T-cell (primary cell): ENCODE data around the gene TECR. TPM values are rescaled to one million over a fixed set of nuclear protein-coding genes. Genes with fewer than 3 reads are reported as not detected.
A peak's percentile ranks its signal among the peaks of the same experiment; 100 is the strongest.
"Not testable (repeated sequence)": the region's sequence is repeated elsewhere in the genome, so short reads cannot be mapped to it uniquely, and the experiment has no call there.

ENCODE experiments used
- ATAC-seq, 4 experiments: fragments of 200-7000 bp in 3 of 4; fragments of 150-1000 bp in 1 of 4; cut with Tn5 transposase; replicated peaks in 1 of 4; 1 replicate in 3 of 4; 2 replicates in 1 of 4; pipeline ENCODE4 v1.10.0; 2021; ENCODE audit warnings: moderate library complexity in 3 of 4, mild to moderate bottlenecking in 2 of 4, moderate number of reproducible peaks in 1 of 4
- CTCF ChIA-PET, 2 donors: fragments of 300-600 bp; sonication (Branson Sonifier 250); formaldehyde crosslinking; loops; one replicate each; lab custom pipeline; 2022; ENCODE audit warnings: antibody characterized with exemption in 2 of 2; lab: Charles Lee
- POLR2A ChIA-PET, 2 donors: fragments of 300-600 bp; sonication (Branson Sonifier 250); formaldehyde crosslinking; loops; one replicate each; lab custom pipeline; 2022; ENCODE audit warnings: antibody characterized with exemption in 2 of 2; lab: Charles Lee
- DNase-seq, 35 experiments: peaks; one replicate each; pipeline versions ENCODE4 v3.0.0 to v3.0.0-alpha.2; 2013 to 2023
- H3K27ac ChIP-seq: one replicate; pipeline ENCODE4 v1.5.1; 2013; ENCODE audit warnings: low read length
- H3K27me3 ChIP-seq, 2 experiments: replicated peaks in 1 of 2; 1 replicate in 1 of 2; 2 replicates in 1 of 2; pipeline versions ENCODE4 v1.6.1 to v1.7.0; 2013; ENCODE audit warnings: low read length in 1 of 2, mixed read lengths in 1 of 2; ENCODE audit not compliant: control insufficient read depth in 2 of 2, insufficient read depth in 2 of 2; ENCODE audit errors: extremely low read depth in 1 of 2
- H3K36me3 ChIP-seq, 2 donors: 1 replicate in 1 of 2; 2 replicates in 1 of 2; pipeline versions ENCODE4 v1.6.1 to v1.7.0; 2013; ENCODE audit warnings: low read length in 1 of 2; ENCODE audit not compliant: control insufficient read depth in 2 of 2, insufficient read depth in 1 of 2; ENCODE audit errors: extremely low read depth in 1 of 2
- H3K4me1 ChIP-seq, 2 experiments: 1 replicate in 1 of 2; 2 replicates in 1 of 2; pipeline versions ENCODE4 v1.6.1 to v1.7.0; 2013; ENCODE audit warnings: low read length in 2 of 2, mixed read lengths in 1 of 2; ENCODE audit not compliant: insufficient read depth in 2 of 2, control insufficient read depth in 1 of 2; ENCODE audit errors: extremely low read depth in 1 of 2
- H3K4me3 ChIP-seq, 2 donors: 1 replicate in 1 of 2; 2 replicates in 1 of 2; pipeline versions ENCODE4 v1.5.1 to v1.7.0; 2013; ENCODE audit warnings: mild to moderate bottlenecking in 2 of 2, low read length in 1 of 2, moderate library complexity in 1 of 2; ENCODE audit not compliant: control insufficient read depth in 1 of 2; ENCODE audit errors: extremely low read depth in 1 of 2
- H3K9me3 ChIP-seq: 2 replicates; pipeline ENCODE4 v1.7.0; 2013
- H3K27ac Mint-ChIP-seq, 2 donors: one replicate each; pipeline ENCODE4 v1.8.0; 2020 to 2021; ENCODE audit warnings: mild to moderate bottlenecking in 2 of 2, mixed read lengths in 2 of 2
- H3K27me3 Mint-ChIP-seq, 2 donors: one replicate each; pipeline ENCODE4 v1.8.0; 2021 to 2022; ENCODE audit warnings: mixed read lengths in 2 of 2
- H3K36me3 Mint-ChIP-seq: one replicate; pipeline ENCODE4 v1.8.0; 2021; ENCODE audit warnings: mixed read lengths
- H3K4me1 Mint-ChIP-seq, 3 donors: one replicate each; pipeline ENCODE4 v1.8.0; 2020 to 2022; ENCODE audit warnings: mixed read lengths in 3 of 3, mild to moderate bottlenecking in 1 of 3
- H3K4me3 Mint-ChIP-seq, 3 donors: one replicate each; pipeline ENCODE4 v1.8.0; 2020 to 2022; ENCODE audit warnings: mild to moderate bottlenecking in 3 of 3, mixed read lengths in 3 of 3, moderate library complexity in 3 of 3
- H3K9me3 Mint-ChIP-seq, 3 donors: one replicate each; pipeline ENCODE4 v1.8.0; 2020 to 2022; ENCODE audit warnings: mixed read lengths in 3 of 3
- WGBS: methylation state at CpG from one replicate; pipeline ENCODE4 v1.1.5; 2013; ENCODE audit warnings: missing lambda C conversion rate; ENCODE audit not compliant: insufficient coverage; 5-methylcytosine and 5-hydroxymethylcytosine counted together
- total RNA-seq, 35 experiments: library from RNA in 6 of 35; stranded (reverse) in 6 of 35; fragments of 120-200 nt in 1 of 35; gene quantifications; one replicate each; pipeline versions ENCODE4 v1.2.1 to v1.2.4 and lab custom pipeline; 2013 to 2026

TECR gene
- total RNA-seq, 5 donors from 2014 or later (not counting 1 experiment from before 2014, with no cell fraction given), result 137 to 207 (median 171) TPM

GRCh38 chr19:14544977-14545715, 15.8 kb downstream of the TECR start:
- Histone ChIP-seq H3K36me3 (peaks cover 0 to 20% of the 10 kb centered on the region in 2 donors), H3K27me3 (no peaks in the 10 kb centered on the region), H3K27ac (no peak overlapping the region), H3K4me3 (no peak overlapping the region), H3K4me1 (peaks cover 4 to 11% of the 10 kb centered on the region in 2 experiments), H3K9me3 (no peaks in the 10 kb centered on the region)
- peaks cover 12% of the 10 kb centered on the region for H3K36me3 Mint-ChIP-seq
- ATAC-seq (no peak), DNase-seq (no peak)
- POLR2A ChIA-PET, result interaction anchor here in 1 of 2 donors (0.5 kb wide), 1 partner anchor 321 kb away, joined by 5 read pairs; no protein-coding TSS in a partner anchor
- peaks cover 21 to 30% (median 29%) of the 10 kb centered on the region in 3 donors for H3K4me1 Mint-ChIP-seq
- peak overlapping the region in 1 of 2 donors; percentile 34 for H3K27ac Mint-ChIP-seq
- H3K4me3 Mint-ChIP-seq, result no peak overlapping the region
- H3K9me3 Mint-ChIP-seq, result no peaks in the 10 kb centered on the region
- 92% methylated on average over 14 of the region's 21 CpGs for WGBS
- CTCF ChIA-PET, result interaction anchor here in 1 of 2 donors (0.5 kb wide), 1 partner anchor 10 kb away, joined by 8 read pairs; no protein-coding TSS in a partner anchor
- H3K27me3 Mint-ChIP-seq, result no peaks in the 10 kb centered on the region

GRCh38 chr19:14545716-14546082, 16.3 kb downstream of the TECR start:
- ChIA-PET POLR2A (interaction anchor here in 1 of 2 donors (0.7 kb wide), 1 partner anchor 8 kb away, joined by 3 read pairs; no protein-coding TSS in a partner anchor), CTCF (no interaction called here)
- peaks cover 26 to 35% (median 33%) of the 10 kb centered on the region in 3 donors for H3K4me1 Mint-ChIP-seq
- peaks cover 12% of the 10 kb centered on the region for H3K36me3 Mint-ChIP-seq
- no peak for DNase-seq
- H3K9me3 ChIP-seq, result no peaks in the 10 kb centered on the region
- H3K4me3 Mint-ChIP-seq, result no peak overlapping the region
- H3K4me1 ChIP-seq, result peaks cover 7 to 16% of the 10 kb centered on the region in 2 experiments
- no peak overlapping the region for H3K4me3 ChIP-seq
- H3K36me3 ChIP-seq, result peaks cover 3 to 26% of the 10 kb centered on the region in 2 donors
- H3K27me3 ChIP-seq, result no peaks in the 10 kb centered on the region
- H3K27me3 Mint-ChIP-seq, result no peaks in the 10 kb centered on the region
- H3K27ac Mint-ChIP-seq, result no peak overlapping the region
- no peak overlapping the region for H3K27ac ChIP-seq
- no peak for ATAC-seq
- no peaks in the 10 kb centered on the region for H3K9me3 Mint-ChIP-seq
- 91% methylated on average over 9 of the region's 9 CpGs for WGBS

GRCh38 chr19:14550201-14550754, 20.9 kb downstream of the TECR start:
- ChIA-PET CTCF (interaction anchor here (0.6 to 1.7 kb wide), 4 partner anchors 18 to 71 kb away, joined by 4 to 22 read pairs (median 8); no protein-coding TSS in a partner anchor), POLR2A (interaction anchor here in 1 of 2 donors (0.6 to 1.8 kb wide), 2 partner anchors 32 to 46 kb away, joined by 3 to 4 read pairs; partner anchors contain the start of gene DNAJB1)
- no peaks in the 10 kb centered on the region for H3K27me3 Mint-ChIP-seq
- peak overlapping the region; percentile 73 to 92 for H3K27ac Mint-ChIP-seq
- H3K4me3 Mint-ChIP-seq, result no peak overlapping the region
- no peak overlapping the region for H3K27ac ChIP-seq
- no peaks in the 10 kb centered on the region for H3K9me3 Mint-ChIP-seq
- H3K4me1 ChIP-seq, result peaks cover 10 to 50% of the 10 kb centered on the region in 2 experiments
- peaks cover 4% of the 10 kb centered on the region for H3K36me3 Mint-ChIP-seq
- no peak for ATAC-seq
- no peaks in the 10 kb centered on the region for H3K9me3 ChIP-seq
- H3K4me3 ChIP-seq, result no peak overlapping the region
- H3K4me1 Mint-ChIP-seq, result peaks cover 48 to 52% (median 49%) of the 10 kb centered on the region in 3 donors
- DNase-seq, result no peak
- 69% methylated on average over 15 of the region's 15 CpGs for WGBS
- no peaks in the 10 kb centered on the region for H3K27me3 ChIP-seq
- H3K36me3 ChIP-seq, result peaks cover 5 to 36% of the 10 kb centered on the region in 2 donors

- H3K36me3 ChIP-seq, result peaks cover 5 to 30% of the 10 kb centered on the region in 2 donors
- WGBS, result 21% methylated on average over 5 of the region's 12 CpGs
- H3K9me3 Mint-ChIP-seq, H3K36me3 Mint-ChIP-seq, H3K27me3 Mint-ChIP-seq, H3K4me3 ChIP-seq, H3K27me3 ChIP-seq, H3K9me3 ChIP-seq: not testable (repeated sequence)
- H3K4me3 Mint-ChIP-seq, result peak overlapping the region in 2 of 3 donors; percentile 21 to 69
- H3K27ac ChIP-seq, result peak overlapping the region; percentile 52
- DNase-seq (peak; percentile 66 to 91 (median 86)), ATAC-seq (peak; percentile 99)
- peaks cover 54 to 57% (median 56%) of the 10 kb centered on the region in 3 donors for H3K4me1 Mint-ChIP-seq
- CTCF ChIA-PET, result interaction anchor here in 1 of 2 donors (0.6 to 1.7 kb wide), 9 partner anchors 15 to 128 kb away, joined by 3 to 22 read pairs (median 4); partner anchors contain the start of gene DNAJB1
- H3K27ac Mint-ChIP-seq, result peak overlapping the region; percentile 88 to 92
- POLR2A ChIA-PET, result interaction anchor here in 1 of 2 donors (1.8 kb wide), 1 partner anchor 33 kb away, joined by 4 read pairs; the partner anchor contains the start of gene DNAJB1
- peaks cover 11 to 61% of the 10 kb centered on the region in 2 experiments for H3K4me1 ChIP-seq
Observed at GRCh38 chr19:14551134-14552005, 22.0 kb downstream of the TECR start.

- H3K4me1 Mint-ChIP-seq, result peaks cover 59 to 60% (median 59%) of the 10 kb centered on the region in 3 donors
- CTCF ChIA-PET, result interaction anchor here (0.6 to 1.7 kb wide), 6 partner anchors 10 to 55 kb away, joined by 3 to 22 read pairs (median 4); partner anchors contain the start of gene DNAJB1 (in 1 of the 2)
- H3K36me3 Mint-ChIP-seq, ATAC-seq, POLR2A ChIA-PET, DNase-seq, H3K27me3 ChIP-seq, H3K9me3 ChIP-seq, H3K9me3 Mint-ChIP-seq, H3K27me3 Mint-ChIP-seq: not testable (repeated sequence)
- peak overlapping the region in 1 of 2 donors; percentile 11 for H3K4me3 ChIP-seq
- H3K27ac Mint-ChIP-seq, result peak overlapping the region; percentile 88 to 92
- peaks cover 13 to 67% of the 10 kb centered on the region in 2 experiments for H3K4me1 ChIP-seq
- 94% methylated on average over 2 of the region's 8 CpGs for WGBS
- peak overlapping the region in 1 of 3 donors; percentile 69 for H3K4me3 Mint-ChIP-seq
- peaks cover 5 to 30% of the 10 kb centered on the region in 2 donors for H3K36me3 ChIP-seq
- H3K27ac ChIP-seq, result peak overlapping the region; percentile 67
Observed at GRCh38 chr19:14552006-14552360, 22.6 kb downstream of the TECR start.
